ENCODE measurements around the gene CACNG8. TPM values are rescaled to one million over a fixed set of nuclear protein-coding genes. Genes with fewer than 3 reads are reported as not detected.

The CACNG8 gene
- total RNA-seq (0.13 TPM in 1 of 2 replicates, not detected in the other), polyA plus RNA-seq (0.06 TPM in 1 of 2 replicates, not detected in the other)

GRCh38 chr19:53962887-53963431, at the start of gene CACNG8:
CACNG8 (plus strand) TSS chr19:53962937.
- no peak for DNase-seq (ENCODE audit: low spot score)
- H3K4me3 ChIP-seq: no peak within 1 kb of the TSS
- H3K27ac ChIP-seq: no peak within 1 kb of the TSS
- TF ChIP-seq EZH2 (IDR thresholded peaks at IDR 0.05; ENCODE audit: borderline replicate concordance): no peak
- H3K4me2 ChIP-seq: no peak within 1 kb of the TSS
- H3K36me3 ChIP-seq (replicated peaks; ENCODE audit: insufficient read depth, low read depth): no peaks in the 10 kb centered on the region
- 2% methylated on average over 35 of the region's 55 CpGs for WGBS (ENCODE audit: low lambda C conversion rate, missing lambda C conversion rate)
- no peaks in the 10 kb centered on the region for H3K79me2 ChIP-seq
- H3K4me1 ChIP-seq (ENCODE audit: insufficient read depth): no peaks in the 10 kb centered on the region
- H2AFZ ChIP-seq: no peak within 1 kb of the TSS
- H3K27me3 ChIP-seq: peaks cover 67% of the 10 kb centered on the region
- no peaks in the 10 kb centered on the region for H3K9me3 ChIP-seq (ENCODE audit: low read depth)
- H3K9me2 ChIP-seq (replicated peaks; ENCODE audit: insufficient read depth): no peaks in the 10 kb centered on the region
- no peaks in the 10 kb centered on the region for H4K20me1 ChIP-seq (ENCODE audit: insufficient read depth, poor library complexity, severe bottlenecking)

GRCh38 chr19:53915000-53915399, 47.7 kb upstream of the CACNG8 start:
- DNase-seq (ENCODE audit: low spot score): no peak
- no peaks in the 10 kb centered on the region for H3K9me2 ChIP-seq (replicated peaks; ENCODE audit: insufficient read depth)
- peaks cover 26% of the 10 kb centered on the region for H3K27me3 ChIP-seq
- H4K20me1 ChIP-seq (ENCODE audit: insufficient read depth, poor library complexity, severe bottlenecking): no peaks in the 10 kb centered on the region
- H3K27ac ChIP-seq: no peak overlapping the region
- no peaks in the 10 kb centered on the region for H3K9me3 ChIP-seq (ENCODE audit: low read depth)
- H3K36me3 ChIP-seq (replicated peaks; ENCODE audit: insufficient read depth, low read depth): no peaks in the 10 kb centered on the region
- H3K4me2 ChIP-seq: no peak overlapping the region
- H2AFZ ChIP-seq: no peak overlapping the region
- 67% methylated on average over 6 of the region's 8 CpGs for WGBS (ENCODE audit: low lambda C conversion rate, missing lambda C conversion rate)
- H3K4me1 ChIP-seq (ENCODE audit: insufficient read depth): no peaks in the 10 kb centered on the region
- no peak for TF ChIP-seq EZH2phosphoT487 (IDR thresholded peaks at IDR 0.05; ENCODE audit: low read depth, severe bottlenecking, unreplicated experiment)
- no peak overlapping the region for H3K4me3 ChIP-seq
- H3K79me2 ChIP-seq: no peaks in the 10 kb centered on the region

- DNase-seq (ENCODE audit: low spot score): no peak
- TF ChIP-seq EZH2phosphoT487 (IDR thresholded peaks at IDR 0.05; ENCODE audit: low read depth, severe bottlenecking, unreplicated experiment) (no peak), EZH2 (IDR thresholded peaks at IDR 0.05; ENCODE audit: borderline replicate concordance) (no peak), CTCF (IDR thresholded peaks at IDR 0.05; ENCODE audit: poor library complexity) (no peak)
- peaks cover 16% of the 10 kb centered on the region for H3K27me3 ChIP-seq
Observed at GRCh38 chr19:53916004-53916403, 46.7 kb upstream of the CACNG8 start.

GRCh38 chr19:53917356-53917755, 45.4 kb upstream of the CACNG8 start:
- Histone ChIP-seq H3K4me3 (no peak overlapping the region), H3K27me3 (peaks cover 3% of the 10 kb centered on the region), H3K4me1 (ENCODE audit: insufficient read depth) (no peaks in the 10 kb centered on the region), H2AFZ (no peak overlapping the region), H3K9me3 (ENCODE audit: low read depth) (no peaks in the 10 kb centered on the region), H3K4me2 (no peak overlapping the region), H3K36me3 (replicated peaks; ENCODE audit: insufficient read depth, low read depth) (no peaks in the 10 kb centered on the region), H4K20me1 (ENCODE audit: insufficient read depth, poor library complexity, severe bottlenecking) (no peaks in the 10 kb centered on the region), H3K27ac (no peak overlapping the region), H3K79me2 (no peaks in the 10 kb centered on the region), H3K9me2 (replicated peaks; ENCODE audit: insufficient read depth) (no peaks in the 10 kb centered on the region)
- WGBS (ENCODE audit: low lambda C conversion rate, missing lambda C conversion rate): 89% methylated on average over 7 of the region's 7 CpGs
- no peak for DNase-seq (ENCODE audit: low spot score)
- no peak for TF ChIP-seq EZH2phosphoT487 (IDR thresholded peaks at IDR 0.05; ENCODE audit: low read depth, severe bottlenecking, unreplicated experiment)
- no peak for TF ChIP-seq EZH2 (IDR thresholded peaks at IDR 0.05; ENCODE audit: borderline replicate concordance)
- no peak for TF ChIP-seq CTCF (IDR thresholded peaks at IDR 0.05; ENCODE audit: poor library complexity)

More at GRCh38 chr19:53916004-53916403, 46.7 kb upstream of the CACNG8 start:
- Histone ChIP-seq H3K9me3 (ENCODE audit: low read depth) (no peaks in the 10 kb centered on the region), H3K4me2 (no peak overlapping the region), H2AFZ (no peak overlapping the region), H3K27ac (no peak overlapping the region), H3K4me3 (no peak overlapping the region), H3K9me2 (replicated peaks; ENCODE audit: insufficient read depth) (no peaks in the 10 kb centered on the region), H4K20me1 (ENCODE audit: insufficient read depth, poor library complexity, severe bottlenecking) (no peaks in the 10 kb centered on the region), H3K79me2 (no peaks in the 10 kb centered on the region), H3K4me1 (ENCODE audit: insufficient read depth) (no peaks in the 10 kb centered on the region), H3K36me3 (replicated peaks; ENCODE audit: insufficient read depth, low read depth) (no peaks in the 10 kb centered on the region)
- WGBS (ENCODE audit: low lambda C conversion rate, missing lambda C conversion rate): 86% methylated on average over 6 of the region's 6 CpGs

Measured in hepatocyte (in vitro differentiated cells).